ENCODE results near the gene IL23A.

DNA sequence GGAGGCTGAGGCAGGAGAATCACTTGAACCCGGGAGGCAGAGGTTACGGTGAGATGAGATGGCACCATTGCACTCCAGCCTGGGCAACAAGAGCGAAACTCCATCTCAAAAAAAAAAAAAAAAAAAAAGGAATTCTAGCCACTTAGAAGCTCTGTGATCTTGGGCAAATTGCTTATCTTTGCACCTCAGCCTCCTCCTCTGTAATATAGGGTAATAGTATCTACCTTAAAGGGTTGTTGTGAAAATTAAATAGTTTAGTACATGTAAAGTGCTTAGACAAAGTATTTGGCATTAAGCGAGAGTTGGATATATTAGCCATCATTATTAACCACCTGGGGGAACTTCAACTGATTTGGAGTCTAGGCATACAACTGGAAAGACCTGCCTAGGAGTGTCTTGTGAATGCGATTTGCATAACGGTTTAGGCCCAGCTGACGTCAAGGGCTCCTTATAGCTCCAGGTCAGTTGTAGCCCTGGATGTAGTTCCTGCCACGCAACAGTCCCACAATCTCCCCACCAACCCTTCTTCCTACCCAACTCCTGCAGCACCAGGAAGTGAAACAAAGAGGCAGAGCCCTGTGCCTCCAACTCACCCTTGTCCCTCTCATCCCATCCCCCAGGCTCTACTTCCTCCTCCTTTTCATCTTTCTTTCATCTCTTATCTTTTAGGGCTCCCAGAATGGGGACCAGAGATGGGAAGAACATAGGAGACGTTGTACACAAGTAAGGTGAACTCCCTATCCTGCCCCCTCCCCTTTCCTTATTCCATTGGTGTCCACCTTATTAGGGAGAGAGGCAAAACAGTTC lies 2.1 kb upstream of the IL23A start:
- TF ChIP-seq, protein P1, sequence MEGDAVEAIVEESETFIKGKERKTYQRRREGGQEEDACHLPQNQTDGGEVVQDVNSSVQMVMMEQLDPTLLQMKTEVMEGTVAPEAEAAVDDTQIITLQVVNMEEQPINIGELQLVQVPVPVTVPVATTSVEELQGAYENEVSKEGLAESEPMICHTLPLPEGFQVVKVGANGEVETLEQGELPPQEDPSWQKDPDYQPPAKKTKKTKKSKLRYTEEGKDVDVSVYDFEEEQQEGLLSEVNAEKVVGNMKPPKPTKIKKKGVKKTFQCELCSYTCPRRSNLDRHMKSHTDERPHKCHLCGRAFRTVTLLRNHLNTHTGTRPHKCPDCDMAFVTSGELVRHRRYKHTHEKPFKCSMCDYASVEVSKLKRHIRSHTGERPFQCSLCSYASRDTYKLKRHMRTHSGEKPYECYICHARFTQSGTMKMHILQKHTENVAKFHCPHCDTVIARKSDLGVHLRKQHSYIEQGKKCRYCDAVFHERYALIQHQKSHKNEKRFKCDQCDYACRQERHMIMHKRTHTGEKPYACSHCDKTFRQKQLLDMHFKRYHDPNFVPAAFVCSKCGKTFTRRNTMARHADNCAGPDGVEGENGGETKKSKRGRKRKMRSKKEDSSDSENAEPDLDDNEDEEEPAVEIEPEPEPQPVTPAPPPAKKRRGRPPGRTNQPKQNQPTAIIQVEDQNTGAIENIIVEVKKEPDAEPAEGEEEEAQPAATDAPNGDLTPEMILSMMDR (IDR thresholded peaks at IDR 0.05; ENCODE audit: borderline replicate concordance, extremely low read depth, low read length, poor library complexity, severe bottlenecking) = no peak
- no peak for TF ChIP-seq EZH2 (IDR thresholded peaks at IDR 0.05; ENCODE audit: borderline replicate concordance, low read depth, low read length, severe bottlenecking)

Data from DND-41 (cell line).